ENCODE data around the gene SRPX. TPM values are rescaled to one million over a fixed set of nuclear protein-coding genes. Genes with fewer than 3 reads are reported as not detected.

The SRPX gene
- total and polyA plus RNA-seq, 2 of the 13 experiments (the other 11 are each of a cell fraction or from before 2014, with no cell fraction given) = 0.30 TPM; not detected in 1

DNA sequence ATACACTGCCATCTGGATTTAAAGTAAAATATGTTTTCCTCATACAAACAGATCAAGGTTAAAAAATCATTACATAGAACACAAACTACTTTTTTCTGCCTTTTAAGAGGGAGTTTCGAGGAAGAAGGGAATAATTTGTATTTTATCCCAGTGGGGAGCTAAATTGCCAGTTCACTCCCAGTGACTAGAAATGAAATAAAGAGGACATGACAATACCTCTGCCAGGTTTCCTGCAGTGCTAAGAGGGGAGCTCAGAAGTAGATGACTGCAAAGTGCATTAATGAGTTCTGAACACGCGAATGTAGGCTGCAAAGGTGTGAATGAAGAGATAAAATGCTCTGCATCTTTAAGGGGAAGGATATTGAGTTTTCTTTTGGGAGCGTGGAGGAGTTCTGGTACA lies 69.7 kb downstream of the SRPX start:
- Histone ChIP-seq H3K9me3 (ENCODE audit: low read length) (no peaks in the 10 kb centered on the region), H4K20me1 (ENCODE audit: insufficient read depth, low read length) (no peaks in the 10 kb centered on the region), H3K27me3 (ENCODE audit: control insufficient read depth in 1 of 2, insufficient read depth in 2 of 2, low read length in 2 of 2) (no peaks in the 10 kb centered on the region), H3K9ac (ENCODE audit: insufficient read depth, low read depth, low read length) (no peak overlapping the region), H3K36me3 (replicated peaks in 1 of 2; ENCODE audit: control insufficient read depth in 1 of 2, insufficient read depth in 2 of 2, low read length in 2 of 2) (no peaks in the 10 kb centered on the region), H3K4me3 (replicated peaks in 1 of 3; ENCODE audit: insufficient read depth in 1 of 3, low read depth in 2 of 3, low read length in 3 of 3) (no peak overlapping the region), H3K79me2 (ENCODE audit: insufficient read depth, low read length) (no peaks in the 10 kb centered on the region), H2AFZ (ENCODE audit: low read length) (no peak overlapping the region), H3K4me2 (ENCODE audit: low read depth, low read length) (no peak overlapping the region), H3K27ac (ENCODE audit: extremely low read length, insufficient read depth, low read length) (no peak overlapping the region), H3K4me1 (ENCODE audit: insufficient read depth, low read length) (peaks cover 6% of the 10 kb centered on the region; the same call in 1 of the 2 replicates)
- ChIA-PET CTCF (ENCODE audit: low intra/inter-chr PET ratio, low total read pairs) (no interaction called here), POLR2A (no interaction called here)
- BruUV-seq (replicated peaks) = no TSS peak
- in situ Hi-C loops (cut with HindIII; ENCODE audit: extremely low pct_ligation_motif_present, low pct_unique_long_range_greater_than_20kb) = no loop called here
- intact Hi-C loops (cut with micrococcal nuclease; ENCODE audit: unreplicated experiment) = no loop called here
- 6% methylated on average over 4 of the region's 4 CpGs for WGBS (ENCODE audit: low lambda C conversion rate)
- no peak for DNase-seq (ENCODE audit: low spot score)
- no peak for FAIRE-seq
- no peak for TF ChIP-seq SNAI1 (CRISPR knock-in tag; IDR thresholded peaks at IDR 0.05; ENCODE audit: borderline replicate concordance)
- no peak for TF ChIP-seq SETDB1 (CRISPR knock-in tag; IDR thresholded peaks at IDR 0.05; ENCODE audit: borderline replicate concordance)
- no peak for ATAC-seq

DNA sequence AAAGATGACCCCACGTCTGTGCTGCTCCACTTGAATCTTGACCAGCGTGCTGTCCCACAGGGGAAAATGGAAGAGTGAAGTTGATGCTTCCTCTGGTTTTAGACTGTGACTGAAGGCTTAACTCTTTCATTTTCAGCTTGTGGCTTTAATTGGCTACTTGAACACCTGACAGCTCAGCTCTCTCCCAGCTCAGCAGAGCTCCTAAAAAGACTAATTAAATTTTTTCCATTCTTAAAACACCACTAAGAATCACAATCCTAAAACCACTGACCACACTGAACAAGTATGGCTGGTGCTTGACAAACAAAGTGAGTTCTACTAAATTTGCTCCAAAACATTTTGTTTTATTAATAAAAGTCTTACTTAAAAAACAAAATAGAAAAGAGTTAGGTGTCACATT lies 71.7 kb downstream of the SRPX start:
- Histone ChIP-seq H4K20me1 (ENCODE audit: insufficient read depth, low read length) (no peaks in the 10 kb centered on the region), H3K4me1 (ENCODE audit: insufficient read depth, low read length) (no peaks in the 10 kb centered on the region), H3K9ac (ENCODE audit: insufficient read depth, low read depth, low read length) (no peak overlapping the region), H2AFZ (ENCODE audit: low read length) (no peak overlapping the region), H3K27ac (ENCODE audit: extremely low read length, insufficient read depth, low read length) (no peak overlapping the region), H3K79me2 (ENCODE audit: insufficient read depth, low read length) (no peaks in the 10 kb centered on the region), H3K4me2 (ENCODE audit: low read depth, low read length) (no peak overlapping the region), H3K27me3 (ENCODE audit: control insufficient read depth in 1 of 2, insufficient read depth in 2 of 2, low read length in 2 of 2) (no peaks in the 10 kb centered on the region), H3K36me3 (replicated peaks in 1 of 2; ENCODE audit: control insufficient read depth in 1 of 2, insufficient read depth in 2 of 2, low read length in 2 of 2) (no peaks in the 10 kb centered on the region), H3K4me3 (replicated peaks in 1 of 3; ENCODE audit: insufficient read depth in 1 of 3, low read depth in 2 of 3, low read length in 3 of 3) (no peak overlapping the region), H3K9me3 (ENCODE audit: low read length) (no peaks in the 10 kb centered on the region)
- ChIA-PET POLR2A (no interaction called here), CTCF (ENCODE audit: low intra/inter-chr PET ratio, low total read pairs) (no interaction called here)
- 90% methylated on average over 2 of the region's 2 CpGs for WGBS (ENCODE audit: low lambda C conversion rate)
- FAIRE-seq = no peak
- BruUV-seq (replicated peaks) = no TSS peak
- TF ChIP-seq, protein P1, sequence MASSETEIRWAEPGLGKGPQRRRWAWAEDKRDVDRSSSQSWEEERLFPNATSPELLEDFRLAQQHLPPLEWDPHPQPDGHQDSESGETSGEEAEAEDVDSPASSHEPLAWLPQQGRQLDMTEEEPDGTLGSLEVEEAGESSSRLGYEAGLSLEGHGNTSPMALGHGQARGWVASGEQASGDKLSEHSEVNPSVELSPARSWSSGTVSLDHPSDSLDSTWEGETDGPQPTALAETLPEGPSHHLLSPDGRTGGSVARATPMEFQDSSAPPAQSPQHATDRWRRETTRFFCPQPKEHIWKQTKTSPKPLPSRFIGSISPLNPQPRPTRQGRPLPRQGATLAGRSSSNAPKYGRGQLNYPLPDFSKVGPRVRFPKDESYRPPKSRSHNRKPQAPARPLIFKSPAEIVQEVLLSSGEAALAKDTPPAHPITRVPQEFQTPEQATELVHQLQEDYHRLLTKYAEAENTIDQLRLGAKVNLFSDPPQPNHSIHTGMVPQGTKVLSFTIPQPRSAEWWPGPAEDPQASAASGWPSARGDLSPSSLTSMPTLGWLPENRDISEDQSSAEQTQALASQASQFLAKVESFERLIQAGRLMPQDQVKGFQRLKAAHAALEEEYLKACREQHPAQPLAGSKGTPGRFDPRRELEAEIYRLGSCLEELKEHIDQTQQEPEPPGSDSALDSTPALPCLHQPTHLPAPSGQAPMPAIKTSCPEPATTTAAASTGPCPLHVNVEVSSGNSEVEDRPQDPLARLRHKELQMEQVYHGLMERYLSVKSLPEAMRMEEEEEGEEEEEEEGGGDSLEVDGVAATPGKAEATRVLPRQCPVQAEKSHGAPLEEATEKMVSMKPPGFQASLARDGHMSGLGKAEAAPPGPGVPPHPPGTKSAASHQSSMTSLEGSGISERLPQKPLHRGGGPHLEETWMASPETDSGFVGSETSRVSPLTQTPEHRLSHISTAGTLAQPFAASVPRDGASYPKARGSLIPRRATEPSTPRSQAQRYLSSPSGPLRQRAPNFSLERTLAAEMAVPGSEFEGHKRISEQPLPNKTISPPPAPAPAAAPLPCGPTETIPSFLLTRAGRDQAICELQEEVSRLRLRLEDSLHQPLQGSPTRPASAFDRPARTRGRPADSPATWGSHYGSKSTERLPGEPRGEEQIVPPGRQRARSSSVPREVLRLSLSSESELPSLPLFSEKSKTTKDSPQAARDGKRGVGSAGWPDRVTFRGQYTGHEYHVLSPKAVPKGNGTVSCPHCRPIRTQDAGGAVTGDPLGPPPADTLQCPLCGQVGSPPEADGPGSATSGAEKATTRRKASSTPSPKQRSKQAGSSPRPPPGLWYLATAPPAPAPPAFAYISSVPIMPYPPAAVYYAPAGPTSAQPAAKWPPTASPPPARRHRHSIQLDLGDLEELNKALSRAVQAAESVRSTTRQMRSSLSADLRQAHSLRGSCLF (CRISPR knock-in tag; IDR thresholded peaks at IDR 0.05; ENCODE audit: borderline replicate concordance) = no peak
- no peak for TF ChIP-seq ZIK1 (CRISPR knock-in tag; IDR thresholded peaks at IDR 0.05; ENCODE audit: borderline replicate concordance, low read depth)
- no peak for ATAC-seq
- in situ Hi-C loops (cut with HindIII; ENCODE audit: extremely low pct_ligation_motif_present, low pct_unique_long_range_greater_than_20kb) (no loop called here), intact Hi-C loops (cut with micrococcal nuclease; ENCODE audit: unreplicated experiment) (no loop called here)
- no peak for DNase-seq (ENCODE audit: low spot score)
